Activated CD8-positive, alpha-beta T cell treated with anti-CD3 and anti-CD28 coated beads for 36 hours (primary cell): ENCODE data around the gene AMER2. TPM values are rescaled to one million over a fixed set of nuclear protein-coding genes. Genes with fewer than 3 reads are reported as not detected.

ENCODE experiments used
- ATAC-seq: fragments of 200-7000 bp; cut with Tn5 transposase; one replicate; pipeline ENCODE4 v1.10.0; 2021; ENCODE audit warnings: mild to moderate bottlenecking, moderate library complexity
- CTCF ChIA-PET: fragments of 350-600 bp; sonication (Branson Sonifier 250); formaldehyde crosslinking; loops from one replicate; lab custom pipeline; 2021; ENCODE audit warnings: antibody characterized with exemption; lab: Charles Lee
- POLR2A ChIA-PET: fragments of 350-600 bp; sonication (Branson Sonifier 250); formaldehyde crosslinking; loops from one replicate; lab custom pipeline; 2021; ENCODE audit warnings: antibody characterized with exemption; lab: Charles Lee
- DNase-seq: peaks from one replicate; pipeline ENCODE4 v3.0.0-alpha.2; 2020
- H3K27ac Mint-ChIP-seq: one replicate; pipeline ENCODE4 v1.8.0; 2021; ENCODE audit warnings: mild to moderate bottlenecking, mixed read lengths
- H3K27me3 Mint-ChIP-seq: one replicate; pipeline ENCODE4 v1.8.0; 2021; ENCODE audit warnings: mixed read lengths
- H3K36me3 Mint-ChIP-seq: one replicate; pipeline ENCODE4 v1.8.0; 2021; ENCODE audit warnings: low read depth, mixed read lengths
- H3K4me1 Mint-ChIP-seq: one replicate; pipeline ENCODE4 v1.8.0; 2021; ENCODE audit warnings: low read depth, mixed read lengths
- H3K4me3 Mint-ChIP-seq: one replicate; pipeline ENCODE4 v1.8.0; 2021; ENCODE audit warnings: mild to moderate bottlenecking, moderate library complexity, mixed read lengths
- H3K9me3 Mint-ChIP-seq: one replicate; pipeline ENCODE4 v1.8.0; 2021; ENCODE audit warnings: mixed read lengths
- intact Hi-C: fragments of 100-400 bp; cut with micrococcal nuclease; formaldehyde crosslinking; loops from one replicate; pipeline ENCODE4 v1.10.0; 2022
- total RNA-seq, 2 experiments: library from RNA; stranded (reverse); gene quantifications; one replicate each; pipeline ENCODE4 v1.2.3, GENCODE V29; 2021
- TF ChIP-seq, protein P1 (sequence below): fragments of 200-600 bp; IDR thresholded peaks from one replicate; pipeline ENCODE4 v1.8.0; 2022; ENCODE audit warnings: antibody characterized with exemption, mild to moderate bottlenecking

Gene AMER2
- total RNA-seq, 2 experiments from 2014 or later, result not detected

DNA sequence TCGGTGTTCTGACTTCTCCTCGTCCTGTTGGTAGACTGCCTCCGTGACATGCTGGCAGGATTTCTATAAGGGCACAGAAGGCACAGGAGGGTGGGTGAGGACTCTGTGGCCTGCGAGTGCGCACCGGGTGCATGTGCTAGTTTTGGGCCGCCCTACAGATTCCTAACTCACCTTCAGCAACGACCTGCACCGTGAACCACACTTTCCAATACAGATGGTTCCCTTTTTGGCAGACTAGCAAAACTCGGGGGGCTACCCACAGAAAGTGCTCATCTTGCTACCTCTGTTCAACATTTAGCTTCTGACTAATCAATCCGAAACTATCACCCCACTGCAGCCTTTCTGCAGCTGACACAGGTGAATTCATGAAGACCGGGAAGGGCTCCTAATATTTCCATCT is 14.1 kb upstream of the AMER2 start:
- Mint-ChIP-seq H3K27ac (no peak overlapping the region), H3K4me1 (no peaks in the 10 kb centered on the region), H3K9me3 (no peaks in the 10 kb centered on the region), H3K36me3 (no peaks in the 10 kb centered on the region), H3K4me3 (no peak overlapping the region), H3K27me3 (peaks cover 29% of the 10 kb centered on the region)
- TF ChIP-seq, protein P1, sequence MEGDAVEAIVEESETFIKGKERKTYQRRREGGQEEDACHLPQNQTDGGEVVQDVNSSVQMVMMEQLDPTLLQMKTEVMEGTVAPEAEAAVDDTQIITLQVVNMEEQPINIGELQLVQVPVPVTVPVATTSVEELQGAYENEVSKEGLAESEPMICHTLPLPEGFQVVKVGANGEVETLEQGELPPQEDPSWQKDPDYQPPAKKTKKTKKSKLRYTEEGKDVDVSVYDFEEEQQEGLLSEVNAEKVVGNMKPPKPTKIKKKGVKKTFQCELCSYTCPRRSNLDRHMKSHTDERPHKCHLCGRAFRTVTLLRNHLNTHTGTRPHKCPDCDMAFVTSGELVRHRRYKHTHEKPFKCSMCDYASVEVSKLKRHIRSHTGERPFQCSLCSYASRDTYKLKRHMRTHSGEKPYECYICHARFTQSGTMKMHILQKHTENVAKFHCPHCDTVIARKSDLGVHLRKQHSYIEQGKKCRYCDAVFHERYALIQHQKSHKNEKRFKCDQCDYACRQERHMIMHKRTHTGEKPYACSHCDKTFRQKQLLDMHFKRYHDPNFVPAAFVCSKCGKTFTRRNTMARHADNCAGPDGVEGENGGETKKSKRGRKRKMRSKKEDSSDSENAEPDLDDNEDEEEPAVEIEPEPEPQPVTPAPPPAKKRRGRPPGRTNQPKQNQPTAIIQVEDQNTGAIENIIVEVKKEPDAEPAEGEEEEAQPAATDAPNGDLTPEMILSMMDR, result no peak
- POLR2A ChIA-PET, result no interaction called here
- intact Hi-C loops, result no loop called here
- ATAC-seq (no peak), DNase-seq (no peak)
- CTCF ChIA-PET, result no interaction called here

DNA sequence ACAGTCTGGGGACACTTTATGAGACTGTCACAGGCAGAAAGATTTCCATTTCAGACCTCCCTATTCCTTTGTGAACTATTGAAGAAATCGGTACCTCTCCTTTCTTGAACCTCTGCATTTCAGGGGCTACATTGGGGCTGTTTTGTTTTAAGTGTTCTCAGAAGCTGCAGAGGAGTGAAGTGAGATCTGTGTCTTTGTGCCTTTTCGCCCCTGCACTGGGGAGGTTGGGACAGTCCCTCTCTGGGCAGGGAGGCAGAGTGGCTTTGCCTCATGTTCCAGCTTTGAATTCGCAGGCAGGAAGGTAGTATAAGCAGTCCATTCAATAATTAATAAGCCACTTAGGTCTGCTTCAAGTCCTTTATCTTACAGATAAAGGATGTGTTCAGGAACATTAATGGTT is 9.5 kb upstream of the AMER2 start:
- intact Hi-C loops, result no loop called here
- ATAC-seq (no peak), DNase-seq (no peak)
- peaks cover 29% of the 10 kb centered on the region for H3K27me3 Mint-ChIP-seq
- no peaks in the 10 kb centered on the region for H3K36me3 Mint-ChIP-seq
- POLR2A ChIA-PET, result no interaction called here
- TF ChIP-seq, protein P1, result no peak
- H3K4me1 Mint-ChIP-seq, result no peaks in the 10 kb centered on the region
- H3K4me3 Mint-ChIP-seq, result no peak overlapping the region
- peaks cover 2% of the 10 kb centered on the region for H3K9me3 Mint-ChIP-seq
- H3K27ac Mint-ChIP-seq, result no peak overlapping the region
- CTCF ChIA-PET, result no interaction called here

DNA sequence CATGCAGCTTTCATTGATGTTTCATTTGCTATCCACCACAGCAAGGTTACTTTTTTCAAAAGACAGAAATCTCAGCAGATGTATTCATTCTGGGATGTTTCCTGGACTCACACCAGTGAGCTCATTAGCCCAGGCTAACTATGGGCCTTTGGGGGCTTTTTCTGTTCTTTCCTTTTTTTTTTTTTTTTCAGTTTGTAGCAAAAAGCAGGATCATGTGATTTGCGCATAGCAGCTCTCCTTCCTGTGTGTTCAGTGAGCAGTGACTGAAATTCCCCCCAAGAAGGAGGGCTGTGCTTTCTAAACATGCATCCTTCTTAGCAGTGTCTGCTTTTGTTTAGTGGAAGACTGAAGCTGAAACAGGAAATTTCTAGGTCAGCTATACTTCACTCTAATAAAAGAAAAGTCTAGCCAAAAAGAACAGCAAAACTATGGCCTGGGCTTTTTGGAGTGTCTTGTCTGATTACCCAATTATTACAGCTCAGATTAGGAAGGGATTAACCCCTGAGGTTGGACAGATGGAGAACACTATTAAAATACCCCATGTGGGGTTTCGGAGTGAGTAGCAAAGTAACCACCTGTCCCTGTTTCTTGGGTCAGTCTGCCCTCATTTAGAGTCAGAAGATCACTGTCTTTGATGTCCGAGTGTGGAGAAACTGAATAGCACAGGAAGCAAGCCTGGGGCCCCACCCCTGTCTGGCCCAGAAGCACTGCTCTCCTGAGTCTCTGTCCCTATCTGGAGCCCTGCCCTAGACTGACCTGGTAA is 8.9 kb upstream of the AMER2 start:
- intact Hi-C loops, result no loop called here
- H3K4me1 Mint-ChIP-seq, result no peaks in the 10 kb centered on the region

DNA sequence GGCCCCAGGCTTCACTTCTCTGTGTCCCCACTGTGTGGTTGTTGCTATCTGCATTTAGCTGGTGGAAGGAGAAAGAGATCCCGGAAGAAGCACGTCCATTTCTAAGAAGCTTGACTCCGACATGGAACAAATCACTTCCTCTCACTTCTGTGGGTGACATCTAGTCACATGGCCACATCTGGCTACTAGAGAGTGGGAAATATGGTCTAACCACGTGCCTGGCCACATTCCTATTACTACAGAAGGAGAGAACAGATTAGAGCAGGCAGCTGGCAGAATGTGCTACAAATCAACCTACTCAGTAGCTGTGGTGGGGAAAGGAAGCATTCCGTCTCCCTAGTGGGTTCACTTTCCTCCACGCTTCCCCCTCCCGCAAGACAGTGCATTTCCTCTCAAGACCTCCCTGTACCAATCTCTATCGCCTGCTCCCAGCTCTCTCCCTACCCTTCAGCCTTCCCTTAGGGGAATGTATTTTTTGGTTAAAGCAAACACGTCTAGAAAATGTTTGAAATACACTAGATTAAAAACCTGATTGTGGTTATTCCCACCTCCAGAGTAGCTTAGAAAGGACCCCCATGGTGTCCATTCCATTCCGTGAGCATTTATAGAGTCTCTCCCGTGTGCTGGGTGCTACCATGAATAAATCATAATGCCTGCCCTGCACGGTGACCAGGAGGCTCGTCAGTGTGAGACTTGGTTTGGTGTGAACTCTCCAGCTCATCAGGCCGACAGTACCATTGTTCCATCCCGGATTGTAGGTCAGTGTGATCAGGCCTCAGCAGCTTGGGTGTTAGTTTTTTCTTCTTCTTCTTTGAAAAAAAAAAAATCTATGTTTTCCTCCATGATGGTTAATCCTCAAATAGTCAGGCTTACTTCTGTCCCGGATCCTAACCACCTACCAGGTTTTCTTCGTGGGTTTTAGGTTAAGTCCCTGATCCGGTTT is 8.0 kb upstream of the AMER2 start:
- CTCF ChIA-PET, result no interaction called here
- Mint-ChIP-seq H3K36me3 (no peaks in the 10 kb centered on the region), H3K9me3 (peaks cover 2% of the 10 kb centered on the region), H3K27me3 (peaks cover 33% of the 10 kb centered on the region), H3K27ac (no peak overlapping the region), H3K4me3 (no peak overlapping the region), H3K4me1 (no peaks in the 10 kb centered on the region)
- peak; percentile 56 for ATAC-seq
- intact Hi-C loops, result no loop called here
- POLR2A ChIA-PET, result interaction anchor here (0.6 kb wide), 1 partner anchor 81 kb away, joined by 4 read pairs; no protein-coding TSS in a partner anchor
- TF ChIP-seq, protein P1, result no peak
- DNase-seq, result peak; percentile 16

More for the DNA sequence above, 8.9 kb upstream of the AMER2 start:
- no peak for ATAC-seq
- no peak overlapping the region for H3K27ac Mint-ChIP-seq
- ChIA-PET POLR2A (interaction anchor here (0.6 kb wide), 1 partner anchor 82 kb away, joined by 4 read pairs; no protein-coding TSS in a partner anchor), CTCF (no interaction called here)
- no peak overlapping the region for H3K4me3 Mint-ChIP-seq
- TF ChIP-seq, protein P1, result no peak
- H3K36me3 Mint-ChIP-seq, result no peaks in the 10 kb centered on the region
- H3K27me3 Mint-ChIP-seq, result peaks cover 28% of the 10 kb centered on the region
- DNase-seq, result no peak
- H3K9me3 Mint-ChIP-seq, result peaks cover 2% of the 10 kb centered on the region
